Measurements from ENCODE around the gene DLGAP4.

DLGAP4 gene

GRCh38 chr20:36333841-36334240, 27.7 kb downstream of the DLGAP4 start:
- DNase-seq (ENCODE audit: low spot score): no peak

GRCh38 chr20:36334281-36335205, 28.4 kb downstream of the DLGAP4 start:
- DNase-seq (ENCODE audit: low spot score): no peak

- no peak for DNase-seq (ENCODE audit: low spot score)
Measured at GRCh38 chr20:36335206-36335870, 29.2 kb downstream of the DLGAP4 start.

- no peak for DNase-seq (ENCODE audit: low spot score)
Measured at GRCh38 chr20:36336204-36336603, 30.1 kb downstream of the DLGAP4 start.

- no peak for DNase-seq (ENCODE audit: low spot score)
Measured at GRCh38 chr20:36336954-36337704, 31.0 kb downstream of the DLGAP4 start.

- no peak for DNase-seq (ENCODE audit: low spot score)
Measured at GRCh38 chr20:36337886-36338285, 31.7 kb downstream of the DLGAP4 start.

- DNase-seq (ENCODE audit: low spot score): no peak
Measured at GRCh38 chr20:36339646-36340592, 33.8 kb downstream of the DLGAP4 start.

- DNase-seq (ENCODE audit: low spot score): no peak
Measured at GRCh38 chr20:36340593-36340990, 34.5 kb downstream of the DLGAP4 start.

- DNase-seq (ENCODE audit: low spot score): no peak
Measured at GRCh38 chr20:36341331-36342020, 35.3 kb downstream of the DLGAP4 start.

- DNase-seq (ENCODE audit: low spot score): no peak
Measured at GRCh38 chr20:36342331-36343120, 36.4 kb downstream of the DLGAP4 start.

- no peak for DNase-seq (ENCODE audit: low spot score)
Measured at GRCh38 chr20:36343641-36344040, 37.5 kb downstream of the DLGAP4 start.

GRCh38 chr20:36344517-36345132, 38.5 kb downstream of the DLGAP4 start:
- DNase-seq (ENCODE audit: low spot score): no peak

- no peak for DNase-seq (ENCODE audit: low spot score)
Measured at GRCh38 chr20:36346256-36346655, 40.1 kb downstream of the DLGAP4 start.

GRCh38 chr20:36349384-36350170, 43.4 kb downstream of the DLGAP4 start:
- DNase-seq (ENCODE audit: low spot score): no peak

GRCh38 chr20:36350439-36350838, 44.3 kb downstream of the DLGAP4 start:
- no peak for DNase-seq (ENCODE audit: low spot score)

- DNase-seq (ENCODE audit: low spot score): no peak
Measured at GRCh38 chr20:36351937-36352336, 45.8 kb downstream of the DLGAP4 start.

GRCh38 chr20:36352843-36353553, 46.9 kb downstream of the DLGAP4 start:
- no peak for DNase-seq (ENCODE audit: low spot score)

- no peak for DNase-seq (ENCODE audit: low spot score)
Measured at GRCh38 chr20:36353740-36354139, 47.6 kb downstream of the DLGAP4 start.
